Stimulated activated CD4-positive, alpha-beta T cell treated with anti-CD3 and anti-CD28 coated beads, TNF-alpha, amount 100 ng/mL, for 24 hours (primary cell): ENCODE measurements around the gene RAD17.
"Not testable (repeated sequence)": the region's sequence is repeated elsewhere in the genome, so short reads cannot be mapped to it uniquely, and the experiment has no call there.

Source experiments
- DNase-seq, 3 experiments: peaks; one replicate each; pipeline ENCODE4 v3.0.0-alpha.2; 2020; ENCODE audit warnings: low read depth in 3 of 3

RAD17 gene

DNA sequence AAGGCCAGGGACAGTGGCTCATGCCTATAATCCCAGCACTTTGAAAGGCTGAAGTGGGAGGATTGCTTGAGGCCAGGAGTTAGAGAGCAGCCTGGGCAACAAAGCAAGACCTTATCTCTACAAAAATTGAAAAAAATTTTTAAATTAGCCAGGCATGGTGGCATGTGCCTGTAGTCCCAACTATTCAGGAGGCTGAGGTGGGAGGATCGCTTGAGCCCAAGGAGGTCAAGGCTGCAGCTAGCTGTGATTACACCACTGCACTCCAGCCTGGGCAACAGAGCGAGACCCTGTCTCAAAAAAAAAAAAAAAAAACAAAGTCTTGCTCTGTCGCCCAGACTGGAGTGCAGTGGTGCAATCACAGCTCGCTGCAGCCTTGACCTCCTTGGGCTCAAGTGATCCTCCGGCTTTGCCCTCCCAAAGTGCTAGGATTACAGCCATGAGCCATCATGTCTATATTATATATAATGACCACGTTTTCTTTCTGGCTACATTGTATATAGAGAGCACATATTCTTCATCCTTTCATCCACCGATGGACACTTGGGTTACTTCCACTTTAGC is 85.9 kb downstream of the RAD17 start:
- DNase-seq: not testable (repeated sequence)

DNA sequence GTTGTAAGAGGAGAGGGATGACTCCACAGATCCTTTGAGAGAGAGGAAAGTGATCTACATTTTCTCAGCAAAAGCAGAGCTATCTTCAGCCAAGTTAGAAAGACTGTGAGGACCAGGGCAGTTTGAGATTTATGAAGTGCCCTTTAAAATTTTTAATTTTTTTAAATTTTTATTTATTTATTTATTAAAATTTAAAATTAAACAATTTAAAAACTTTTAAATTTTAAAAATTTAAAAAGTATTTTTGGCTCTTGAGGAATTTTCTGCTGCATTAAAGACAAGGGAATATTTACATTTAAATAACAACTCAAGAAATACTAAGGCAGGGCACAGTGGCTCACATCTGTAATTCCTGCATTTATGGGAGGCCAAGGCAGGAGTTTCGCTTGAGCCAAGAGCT is 92.6 kb downstream of the RAD17 start:
- no peak for DNase-seq
